Right forelimb (tissue), 1 donor: ENCODE results near the gene CENPE.
"Not testable (repeated sequence)": the region's sequence is repeated elsewhere in the genome, so short reads cannot be mapped to it uniquely, and the experiment has no call there.

ENCODE experiments used
- DNase-seq: peaks from one replicate; pipeline ENCODE4 v3.0.0-alpha.2; 2018

CENPE gene, protein sequence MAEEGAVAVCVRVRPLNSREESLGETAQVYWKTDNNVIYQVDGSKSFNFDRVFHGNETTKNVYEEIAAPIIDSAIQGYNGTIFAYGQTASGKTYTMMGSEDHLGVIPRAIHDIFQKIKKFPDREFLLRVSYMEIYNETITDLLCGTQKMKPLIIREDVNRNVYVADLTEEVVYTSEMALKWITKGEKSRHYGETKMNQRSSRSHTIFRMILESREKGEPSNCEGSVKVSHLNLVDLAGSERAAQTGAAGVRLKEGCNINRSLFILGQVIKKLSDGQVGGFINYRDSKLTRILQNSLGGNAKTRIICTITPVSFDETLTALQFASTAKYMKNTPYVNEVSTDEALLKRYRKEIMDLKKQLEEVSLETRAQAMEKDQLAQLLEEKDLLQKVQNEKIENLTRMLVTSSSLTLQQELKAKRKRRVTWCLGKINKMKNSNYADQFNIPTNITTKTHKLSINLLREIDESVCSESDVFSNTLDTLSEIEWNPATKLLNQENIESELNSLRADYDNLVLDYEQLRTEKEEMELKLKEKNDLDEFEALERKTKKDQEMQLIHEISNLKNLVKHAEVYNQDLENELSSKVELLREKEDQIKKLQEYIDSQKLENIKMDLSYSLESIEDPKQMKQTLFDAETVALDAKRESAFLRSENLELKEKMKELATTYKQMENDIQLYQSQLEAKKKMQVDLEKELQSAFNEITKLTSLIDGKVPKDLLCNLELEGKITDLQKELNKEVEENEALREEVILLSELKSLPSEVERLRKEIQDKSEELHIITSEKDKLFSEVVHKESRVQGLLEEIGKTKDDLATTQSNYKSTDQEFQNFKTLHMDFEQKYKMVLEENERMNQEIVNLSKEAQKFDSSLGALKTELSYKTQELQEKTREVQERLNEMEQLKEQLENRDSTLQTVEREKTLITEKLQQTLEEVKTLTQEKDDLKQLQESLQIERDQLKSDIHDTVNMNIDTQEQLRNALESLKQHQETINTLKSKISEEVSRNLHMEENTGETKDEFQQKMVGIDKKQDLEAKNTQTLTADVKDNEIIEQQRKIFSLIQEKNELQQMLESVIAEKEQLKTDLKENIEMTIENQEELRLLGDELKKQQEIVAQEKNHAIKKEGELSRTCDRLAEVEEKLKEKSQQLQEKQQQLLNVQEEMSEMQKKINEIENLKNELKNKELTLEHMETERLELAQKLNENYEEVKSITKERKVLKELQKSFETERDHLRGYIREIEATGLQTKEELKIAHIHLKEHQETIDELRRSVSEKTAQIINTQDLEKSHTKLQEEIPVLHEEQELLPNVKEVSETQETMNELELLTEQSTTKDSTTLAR (N-terminal part only)

GRCh38 chr4:103198111-103198765 lies at the start of gene CENPE:
Gene CENPE (minus strand): TSS chr4:103198343. CDS start chr4:103198319, 24 bp downstream.
- peak; percentile 94 for DNase-seq

DNA sequence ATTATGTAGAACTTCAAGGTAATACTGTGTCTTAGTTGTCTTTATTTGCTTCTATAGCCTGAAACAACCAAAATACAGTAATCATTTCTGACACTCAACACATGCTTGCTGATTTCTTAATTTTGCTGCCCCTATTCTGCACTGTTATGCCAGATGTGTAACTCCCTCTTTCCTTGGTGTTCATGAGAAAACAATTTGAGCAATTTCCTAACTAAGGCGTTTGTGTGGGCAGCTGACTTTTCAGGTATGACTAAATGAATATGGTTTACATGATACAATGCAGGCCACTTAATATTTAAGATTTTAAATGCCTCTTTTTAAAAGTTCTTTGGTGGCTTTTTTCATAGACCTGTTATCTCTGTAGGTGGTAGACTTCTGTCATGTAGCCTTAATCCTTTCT lies 46.1 kb upstream of the CENPE start:
- DNase-seq = no peak

DNA sequence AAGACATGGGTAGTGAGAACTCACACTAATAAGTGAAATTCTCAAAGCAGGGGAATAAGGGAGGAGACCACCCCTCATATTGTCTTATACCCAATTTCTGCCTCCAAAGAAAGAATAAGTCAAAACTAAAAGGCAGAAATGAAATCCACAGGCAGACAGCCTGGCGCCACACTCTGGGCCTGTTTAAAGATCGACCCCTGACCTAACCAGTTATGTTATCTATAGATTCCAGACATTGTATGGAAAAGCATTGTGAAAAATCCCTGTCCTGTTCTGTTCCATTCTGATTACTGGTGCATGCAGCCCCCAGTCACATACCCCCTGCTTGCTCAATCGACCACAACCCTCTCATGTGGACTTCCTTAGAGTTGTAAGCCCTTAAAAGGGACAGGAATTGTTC lies 32.8 kb upstream of the CENPE start:
- not testable (repeated sequence) for DNase-seq

DNA sequence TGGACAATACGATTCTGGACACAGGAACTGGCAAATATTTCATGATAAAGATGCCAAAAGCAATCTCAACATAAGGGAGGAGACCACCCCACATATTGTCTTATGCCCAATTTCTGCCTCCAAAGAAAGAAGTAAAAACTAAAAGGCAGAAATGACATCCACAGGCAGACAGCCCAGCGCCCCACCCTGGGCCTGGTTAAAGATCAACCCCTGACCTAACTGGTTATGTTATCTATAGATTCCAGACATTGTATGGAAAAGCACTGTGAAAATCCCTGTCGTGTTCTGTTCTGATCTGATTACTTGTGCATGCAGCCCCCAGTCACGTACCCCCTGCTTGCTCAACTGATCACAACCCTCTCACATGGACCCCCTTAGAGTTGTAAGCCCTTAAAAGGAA lies 25.4 kb upstream of the CENPE start:
- not testable (repeated sequence) for DNase-seq

- DNase-seq = no peak
Measured at GRCh38 chr4:103207673-103208072, 9.5 kb upstream of the CENPE start.

- DNase-seq = no peak
Measured at GRCh38 chr4:103204111-103204510, 6.0 kb upstream of the CENPE start.

- no peak for DNase-seq
Measured at GRCh38 chr4:103201724-103202123, 3.6 kb upstream of the CENPE start.

GRCh38 chr4:103201253-103201652 lies 3.1 kb upstream of the CENPE start:
- DNase-seq = no peak

- DNase-seq = no peak
Measured at GRCh38 chr4:103199009-103199408, 866 bp upstream of the CENPE start.

- DNase-seq = no peak
Measured at GRCh38 chr4:103197765-103198110, 405 bp downstream of the CENPE start.

- no peak for DNase-seq
Measured at GRCh38 chr4:103193457-103193856, 4.7 kb downstream of the CENPE start.

- DNase-seq = no peak
Measured at GRCh38 chr4:103171006-103171405, 27.1 kb downstream of the CENPE start.

DNA sequence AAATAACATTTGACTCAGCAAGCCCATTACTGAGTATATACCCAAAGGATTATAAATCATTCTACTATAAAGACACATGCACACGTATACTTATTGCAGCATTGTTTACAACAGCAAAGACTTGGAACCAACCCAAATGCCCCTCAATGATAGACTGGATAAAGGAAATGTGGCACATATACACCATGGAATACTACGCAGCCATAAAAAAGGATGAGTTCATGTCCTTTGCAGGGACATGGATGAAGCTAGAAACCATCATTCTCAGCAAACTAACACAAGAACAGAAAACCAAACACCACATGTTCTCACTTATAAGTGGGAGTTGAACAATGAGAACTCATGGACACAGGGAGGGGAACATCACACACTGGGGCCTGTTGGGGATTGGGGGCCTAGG lies 28.4 kb downstream of the CENPE start:
- not testable (repeated sequence) for DNase-seq

GRCh38 chr4:103168993-103169392 lies 29.1 kb downstream of the CENPE start:
- no peak for DNase-seq

DNA sequence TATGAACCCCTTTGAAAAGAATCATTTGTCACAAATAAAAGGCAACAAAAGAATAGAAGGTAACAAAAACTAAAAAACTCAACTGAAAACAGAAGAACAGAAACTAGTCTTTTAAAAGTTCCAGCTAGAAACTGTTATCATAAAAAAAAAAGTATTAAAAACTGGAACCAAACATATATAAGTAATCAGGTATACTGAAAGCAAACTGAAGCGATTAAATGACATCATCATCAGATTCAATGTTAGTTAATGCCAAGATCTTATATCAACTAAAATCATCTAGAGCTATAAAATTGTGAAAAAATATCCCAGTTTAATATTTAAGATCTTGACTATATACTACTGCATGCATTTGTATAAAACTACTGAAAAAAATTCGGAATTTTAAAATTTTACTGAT lies 36.0 kb downstream of the CENPE start:
- no peak for DNase-seq

GRCh38 chr4:103158760-103159159 lies 39.4 kb downstream of the CENPE start:
- DNase-seq = no peak

GRCh38 chr4:103156106-103156505 lies 42.0 kb downstream of the CENPE start:
- DNase-seq = no peak

DNA sequence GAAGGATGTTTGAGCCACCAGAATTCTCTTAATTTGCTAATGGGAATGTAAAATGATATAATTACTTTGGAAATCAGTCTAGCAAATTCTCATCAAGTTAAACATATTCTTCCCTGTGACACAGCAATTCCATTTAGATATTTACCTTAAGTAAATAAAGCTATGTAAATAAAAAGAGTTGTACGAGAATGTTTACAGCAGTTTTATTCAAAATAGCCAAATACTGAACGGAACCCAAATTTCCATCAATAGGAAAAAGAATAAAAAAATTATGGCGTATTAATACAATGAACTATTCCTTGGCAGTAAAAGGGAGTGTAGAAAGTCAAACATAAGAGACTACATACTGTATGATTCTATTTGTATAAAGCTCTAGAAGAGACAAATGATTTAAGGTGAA lies 45.8 kb downstream of the CENPE start:
- no peak for DNase-seq

DNA sequence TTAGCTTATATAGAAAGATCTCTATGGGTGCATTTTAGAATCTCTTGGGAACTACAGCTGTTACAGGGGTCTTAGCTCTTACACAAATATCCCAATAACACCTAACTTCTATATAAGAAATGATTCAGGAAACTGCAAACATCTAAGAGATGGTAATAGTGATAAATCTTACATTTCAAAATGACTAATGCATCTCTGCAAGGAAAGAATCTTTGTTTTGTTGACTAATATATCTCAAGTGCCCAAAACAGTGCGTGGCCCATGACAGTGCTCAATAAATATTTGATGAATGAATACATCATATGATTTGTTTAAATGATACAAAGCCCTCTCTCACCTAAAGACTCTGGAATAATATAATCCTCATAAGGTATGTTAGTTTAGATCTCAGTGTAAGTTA lies 47.5 kb downstream of the CENPE start:
- no peak for DNase-seq

- no peak for DNase-seq
Measured at GRCh38 chr4:103144926-103145325, 53.2 kb downstream of the CENPE start.

DNA sequence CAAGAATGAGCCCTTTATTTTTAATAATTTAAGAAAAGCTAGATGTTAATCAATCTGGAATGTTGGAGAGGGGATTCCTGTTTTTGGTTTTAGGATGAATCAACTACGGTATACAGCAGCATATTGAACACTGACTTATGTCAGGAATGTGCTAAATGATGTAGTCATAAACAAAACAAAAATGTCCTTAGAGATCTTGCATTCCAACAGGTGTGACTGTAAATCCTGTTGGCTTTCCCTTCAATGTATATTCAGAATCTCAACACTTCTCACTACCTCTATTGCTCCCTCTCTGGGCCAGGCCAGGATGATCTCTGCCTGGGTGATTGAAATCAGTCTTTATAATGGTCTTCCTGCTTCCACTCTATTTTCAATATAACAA lies 60.7 kb downstream of the CENPE start:
- DNase-seq = no peak

DNA sequence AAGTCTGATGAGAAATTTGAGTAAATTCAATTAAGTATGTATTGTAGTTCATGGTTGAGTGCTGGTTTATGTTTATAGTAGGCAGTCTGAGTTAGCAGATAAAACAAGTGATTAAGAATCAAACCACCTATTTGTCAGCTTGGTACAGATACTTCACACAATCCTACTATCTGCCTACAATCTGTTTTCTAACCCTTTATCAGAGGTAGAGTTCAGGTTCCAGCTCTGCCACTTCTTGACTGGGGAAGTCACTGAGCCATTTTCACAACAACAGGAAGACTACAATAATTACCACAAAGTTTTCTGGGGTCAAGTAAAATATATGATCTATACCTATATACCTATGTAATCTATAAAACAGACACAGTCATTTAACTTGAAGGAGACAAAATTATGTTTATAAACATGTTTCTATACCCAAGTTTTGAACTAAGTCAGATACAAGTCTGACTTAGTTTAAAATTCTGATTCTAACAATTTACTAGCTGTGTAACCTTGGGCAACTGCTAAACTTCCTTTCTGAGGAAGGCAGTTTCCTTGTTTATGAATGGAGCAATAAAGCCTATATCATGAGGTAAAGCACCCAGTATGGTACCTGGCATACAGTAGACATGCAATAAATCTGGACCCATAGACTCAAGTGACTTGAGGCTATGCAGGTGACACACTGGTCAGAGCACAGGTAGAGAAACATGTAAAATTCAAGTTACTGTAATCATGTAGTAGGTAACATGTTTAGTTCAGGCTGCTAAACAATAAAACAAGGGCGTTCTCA lies 61.3 kb downstream of the CENPE start:
- DNase-seq = no peak
